BLaER1 treated with 17β-estradiol and CSF1 and Interleukin-3, amounts not matched to agents 10 nM and 100 nM (cell line): ENCODE results near the gene WASF2.

Source experiments
- H3K27ac ChIP-seq, 11 experiments: shearing (Covaris generic); formaldehyde crosslinking; 2 replicates each; pipeline ENCODE4 v1.8.1; 2022
- H3K27me3 ChIP-seq, 11 experiments: shearing (Covaris generic); formaldehyde crosslinking; 2 replicates each; pipeline ENCODE4 v1.8.1; 2022
- H3K36me3 ChIP-seq, 11 experiments: shearing (Covaris generic); formaldehyde crosslinking; 2 replicates each; pipeline ENCODE4 v1.8.1; 2022
- H3K4me1 ChIP-seq, 10 experiments: shearing (Covaris generic); formaldehyde crosslinking; 2 replicates each; pipeline ENCODE4 v1.8.1; 2022
- H3K4me2 ChIP-seq, 11 experiments: shearing (Covaris generic); formaldehyde crosslinking; 2 replicates each; pipeline ENCODE4 v1.8.1; 2022
- H3K4me3 ChIP-seq, 10 experiments: shearing (Covaris generic); formaldehyde crosslinking; 2 replicates each; pipeline ENCODE4 v1.8.1; 2022
- H3K9ac ChIP-seq, 11 experiments: shearing (Covaris generic); formaldehyde crosslinking; 2 replicates each; pipeline ENCODE4 v1.8.1; 2022
- H3K9me3 ChIP-seq, 11 experiments: shearing (Covaris generic); formaldehyde crosslinking; replicated peaks in 1 of 11; 2 replicates each; pipeline ENCODE4 v1.8.1; 2022
- H4K20me1 ChIP-seq, 11 experiments: shearing (Covaris generic); formaldehyde crosslinking; 2 replicates each; pipeline ENCODE4 v1.8.1; 2022
- Cebpa-rat ChIP-seq, 11 experiments: shearing (Covaris generic); IDR thresholded peaks; 2 replicates each; pipeline ENCODE4 v1.8.1; 2022

Gene WASF2

DNA sequence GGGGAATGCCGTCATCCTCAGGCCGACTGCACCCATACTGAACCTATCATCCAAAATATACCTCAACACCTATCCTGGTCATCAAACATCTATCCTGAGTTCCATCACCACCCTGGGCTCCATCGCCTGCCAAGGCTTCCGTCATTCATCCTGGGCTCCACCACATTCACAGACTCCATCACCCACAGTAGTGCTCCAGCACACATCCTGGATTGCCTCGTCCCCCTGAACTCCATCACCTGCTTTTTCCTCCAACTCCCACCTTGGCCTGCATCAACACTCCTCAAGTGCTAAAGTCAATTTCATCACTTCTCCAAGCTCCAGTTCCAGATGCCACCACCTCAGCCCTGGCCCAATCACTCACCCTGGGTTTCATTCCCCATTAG is 131.0 kb downstream of the WASF2 start:
- peaks cover 29 to 62% (median 50%) of the 10 kb centered on the region in 10 experiments for H3K4me1 ChIP-seq
- TF ChIP-seq Cebpa-rat (IDR thresholded peaks at IDR 0.05), result no peak
- H3K36me3 ChIP-seq, result peaks cover 0 to 53% (median 0%) of the 10 kb centered on the region in 11 experiments; a peak in 9 of 22 replicates
- no peak overlapping the region for H3K9ac ChIP-seq
- peak overlapping the region in 3 of 11 experiments; percentile 82 to 86 (median 83); a peak in 5 of 22 replicates for H3K4me2 ChIP-seq
- H3K27me3 ChIP-seq, result peaks cover 0 to 22% (median 16%) of the 10 kb centered on the region in 11 experiments; a peak in 15 of 22 replicates
- H3K27ac ChIP-seq, result no peak overlapping the region
- H3K9me3 ChIP-seq, result no peaks in the 10 kb centered on the region
- no peak overlapping the region for H3K4me3 ChIP-seq
- peaks cover 0 to 43% (median 0%) of the 10 kb centered on the region in 11 experiments; a peak in 3 of 22 replicates for H4K20me1 ChIP-seq

DNA sequence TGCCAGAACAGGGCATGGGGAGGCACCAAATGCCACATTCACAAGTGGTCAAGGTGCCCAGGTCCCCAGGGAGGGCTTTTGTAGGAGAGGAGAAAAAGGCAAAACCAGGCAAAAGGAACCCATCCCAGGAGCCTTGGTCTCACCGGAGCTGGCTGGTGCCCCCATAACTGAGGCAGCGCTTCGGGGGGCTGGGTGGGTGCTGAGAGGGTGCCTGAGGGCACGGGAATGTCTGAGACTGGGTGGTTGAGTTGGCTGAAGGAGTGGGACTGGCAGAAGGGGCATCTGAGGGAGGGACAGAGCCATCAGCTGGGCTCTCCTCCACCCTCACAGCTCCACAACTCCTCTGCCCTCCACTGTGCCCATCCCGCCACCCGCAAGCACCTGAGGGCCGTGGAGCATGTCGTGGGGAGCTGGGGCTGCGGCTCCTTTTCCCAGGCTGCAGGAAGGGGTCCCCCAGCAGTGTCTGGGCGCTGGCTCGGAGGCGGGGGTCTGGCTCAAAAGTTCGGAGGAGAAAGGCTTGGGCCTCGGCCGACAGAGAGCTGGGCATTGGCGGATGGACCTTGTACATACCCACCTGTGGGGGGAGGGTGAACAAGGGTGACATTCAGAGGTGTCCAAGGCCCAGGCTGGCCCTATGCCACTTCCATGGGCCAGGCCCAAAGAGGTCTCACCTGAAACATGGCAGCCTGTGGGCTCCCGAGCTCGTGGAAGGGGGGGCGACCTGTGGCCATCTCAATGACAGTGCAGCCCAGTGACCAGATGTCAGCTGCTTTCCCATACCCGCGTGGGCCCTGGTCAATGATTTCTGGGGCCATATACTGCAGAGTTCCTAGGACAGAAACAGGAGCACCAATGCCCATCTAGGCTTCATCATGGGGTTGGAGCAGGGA is 131.7 kb downstream of the WASF2 start:
- no peak overlapping the region for H3K9ac ChIP-seq
- peak overlapping the region; percentile 81 to 96 (median 90); a peak in 21 of 22 replicates for H3K4me2 ChIP-seq
- H4K20me1 ChIP-seq, result peaks cover 0 to 49% (median 0%) of the 10 kb centered on the region in 11 experiments; a peak in 4 of 22 replicates
- peaks cover 0 to 22% (median 16%) of the 10 kb centered on the region in 11 experiments; a peak in 15 of 22 replicates for H3K27me3 ChIP-seq
- TF ChIP-seq Cebpa-rat (IDR thresholded peaks at IDR 0.05), result no peak
- no peak overlapping the region for H3K4me3 ChIP-seq
- H3K4me1 ChIP-seq, result peaks cover 29 to 56% (median 44%) of the 10 kb centered on the region in 10 experiments
- no peak overlapping the region for H3K27ac ChIP-seq
- H3K9me3 ChIP-seq, result no peaks in the 10 kb centered on the region
- peaks cover 0 to 52% (median 6%) of the 10 kb centered on the region in 11 experiments; a peak in 12 of 22 replicates for H3K36me3 ChIP-seq

DNA sequence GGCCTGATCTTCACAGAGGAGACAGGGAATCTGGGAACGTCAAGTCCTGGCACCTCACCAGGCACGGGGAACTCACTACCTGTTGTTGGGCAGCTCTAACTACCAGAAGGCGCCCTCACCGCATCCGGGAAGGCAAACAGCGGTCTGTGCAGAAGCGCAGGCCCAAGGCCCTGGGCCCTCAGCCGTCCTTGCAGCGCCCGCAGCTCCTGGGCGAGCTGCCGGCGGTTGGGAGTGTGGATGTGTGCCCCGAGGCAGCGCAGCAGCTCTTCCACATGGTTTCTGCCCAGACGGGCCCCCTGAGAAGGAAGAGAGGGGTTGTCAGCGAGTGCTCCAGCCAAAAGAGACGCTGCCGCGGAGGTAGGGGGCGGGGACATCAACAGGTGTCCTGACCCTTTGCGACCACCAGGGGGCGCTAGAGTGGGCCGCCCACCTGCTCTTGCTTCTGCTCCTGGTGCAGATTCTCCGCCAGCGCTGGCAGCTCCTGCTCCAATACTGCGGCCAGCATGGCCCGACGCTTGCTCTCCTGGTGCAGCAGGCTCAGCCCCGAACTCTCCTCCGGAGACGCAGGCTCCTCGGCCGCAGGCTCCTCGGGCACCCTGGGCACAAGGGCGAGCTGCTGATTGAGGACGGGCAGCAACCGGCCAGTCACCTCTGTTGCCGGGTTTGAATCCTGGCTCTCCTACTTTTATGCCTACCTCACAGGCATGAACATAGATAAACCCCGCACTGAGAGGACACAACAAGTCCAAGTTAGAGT is 132.5 kb downstream of the WASF2 start:
- Histone ChIP-seq H3K4me1 (peaks cover 29 to 52% (median 41%) of the 10 kb centered on the region in 10 experiments), H4K20me1 (peaks cover 0 to 52% (median 0%) of the 10 kb centered on the region in 11 experiments; a peak in 4 of 22 replicates), H3K36me3 (peaks cover 0 to 47% (median 9%) of the 10 kb centered on the region in 11 experiments; a peak in 13 of 22 replicates), H3K4me2 (peak overlapping the region; percentile 81 to 96 (median 90)), H3K27me3 (peaks cover 0 to 22% (median 16%) of the 10 kb centered on the region in 11 experiments; a peak in 15 of 22 replicates), H3K4me3 (peak overlapping the region in 8 of 10 experiments; percentile 25 to 48 (median 40); a peak in 8 of 20 replicates), H3K9ac (peak overlapping the region in 10 of 11 experiments; percentile 33 to 66 (median 54); a peak in 15 of 22 replicates), H3K27ac (peak overlapping the region in 6 of 11 experiments; percentile 28 to 53 (median 34); a peak in 5 of 22 replicates), H3K9me3 (no peaks in the 10 kb centered on the region)
- TF ChIP-seq Cebpa-rat (IDR thresholded peaks at IDR 0.05), result no peak

DNA sequence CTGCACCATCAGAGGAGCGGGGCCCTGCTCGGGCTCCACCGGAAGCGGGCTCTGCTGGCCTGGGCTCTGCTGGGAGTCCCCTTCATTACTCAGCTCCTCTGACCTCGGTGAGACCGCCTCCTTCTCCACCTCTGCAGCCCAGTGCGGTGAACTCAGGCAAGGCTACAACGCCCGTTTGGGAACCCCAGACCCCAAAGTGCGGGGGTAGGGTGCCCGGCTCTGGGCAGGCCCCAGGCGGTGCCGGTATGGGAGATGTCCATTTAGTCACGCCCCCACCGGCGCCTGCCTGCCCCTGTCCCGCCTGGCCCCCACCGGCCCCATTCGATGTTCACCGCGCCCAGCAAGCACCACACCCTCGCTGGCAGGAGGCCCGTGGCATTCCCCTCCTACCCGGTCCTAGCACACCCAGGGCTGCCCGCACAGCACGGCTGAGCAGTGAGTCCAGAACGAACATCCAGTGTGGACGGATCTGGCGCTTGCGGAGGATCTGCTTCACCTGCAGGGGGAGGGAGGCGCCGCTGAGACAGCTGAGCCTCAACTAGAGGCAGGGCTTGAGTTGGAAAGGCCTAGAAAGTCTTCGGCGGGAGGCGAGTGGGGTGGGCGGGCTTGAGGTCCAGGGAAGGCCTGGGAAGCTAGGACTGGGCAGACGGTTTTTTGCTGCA is 133.2 kb downstream of the WASF2 start:
- H3K9me3 ChIP-seq, result no peaks in the 10 kb centered on the region
- peak overlapping the region in 4 of 11 experiments; percentile 0 to 29 (median 6); a peak in 2 of 22 replicates for H3K27ac ChIP-seq
- peaks cover 0 to 52% (median 0%) of the 10 kb centered on the region in 11 experiments; a peak in 4 of 22 replicates for H4K20me1 ChIP-seq
- peaks cover 0 to 40% (median 11%) of the 10 kb centered on the region in 11 experiments; a peak in 13 of 22 replicates for H3K36me3 ChIP-seq
- H3K4me2 ChIP-seq, result peak overlapping the region; percentile 81 to 96 (median 90)
- H3K27me3 ChIP-seq, result peaks cover 0 to 22% (median 16%) of the 10 kb centered on the region in 11 experiments; a peak in 15 of 22 replicates
- TF ChIP-seq Cebpa-rat (IDR thresholded peaks at IDR 0.05), result no peak
- peaks cover 29 to 52% (median 41%) of the 10 kb centered on the region in 10 experiments for H3K4me1 ChIP-seq
- H3K4me3 ChIP-seq, result peak overlapping the region in 2 of 10 experiments; percentile 34 to 43; a peak in 3 of 20 replicates
- H3K9ac ChIP-seq, result peak overlapping the region in 8 of 11 experiments; percentile 33 to 66 (median 61); a peak in 12 of 22 replicates

DNA sequence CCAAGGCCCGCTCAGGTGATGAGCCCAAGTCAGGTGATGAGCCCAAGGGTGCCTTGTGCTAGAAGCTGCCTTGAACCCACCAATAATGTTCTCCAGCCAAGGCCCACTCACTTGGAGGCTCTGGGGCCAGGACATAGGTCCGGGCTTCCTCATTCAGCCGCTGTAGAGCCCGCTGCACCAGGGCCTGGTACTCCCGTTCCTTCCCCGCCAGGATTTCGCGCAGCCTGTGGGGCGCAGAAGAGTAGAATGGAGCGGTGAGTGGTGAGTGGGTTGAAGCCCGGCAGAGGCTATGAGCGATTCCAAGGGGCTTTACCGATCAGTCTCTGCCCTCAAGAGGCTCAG is 133.7 kb downstream of the WASF2 start:
- TF ChIP-seq Cebpa-rat (IDR thresholded peaks at IDR 0.05), result no peak
- H3K27me3 ChIP-seq, result peaks cover 0 to 22% (median 16%) of the 10 kb centered on the region in 11 experiments; a peak in 15 of 22 replicates
- H3K9ac ChIP-seq, result peak overlapping the region in 5 of 11 experiments; percentile 31 to 66 (median 64); a peak in 4 of 22 replicates
- 0 out of 22 replicates have a peak overlapping the region, but pooled peaks of 3 of the 11 experiments have one; percentile 0 to 9 (median 4) for H3K27ac ChIP-seq
- peak overlapping the region; percentile 81 to 96 (median 90) for H3K4me2 ChIP-seq
- H3K9me3 ChIP-seq, result no peaks in the 10 kb centered on the region
- 0 out of 20 replicates have a peak overlapping the region, but pooled peaks of 2 of the 10 experiments have one; percentile 31 to 43 for H3K4me3 ChIP-seq
- H3K4me1 ChIP-seq, result peaks cover 29 to 49% (median 41%) of the 10 kb centered on the region in 10 experiments
- H4K20me1 ChIP-seq, result peaks cover 0 to 48% (median 0%) of the 10 kb centered on the region in 11 experiments; a peak in 4 of 22 replicates
- H3K36me3 ChIP-seq, result peaks cover 3 to 45% (median 15%) of the 10 kb centered on the region in 11 experiments; a peak in 16 of 22 replicates

DNA sequence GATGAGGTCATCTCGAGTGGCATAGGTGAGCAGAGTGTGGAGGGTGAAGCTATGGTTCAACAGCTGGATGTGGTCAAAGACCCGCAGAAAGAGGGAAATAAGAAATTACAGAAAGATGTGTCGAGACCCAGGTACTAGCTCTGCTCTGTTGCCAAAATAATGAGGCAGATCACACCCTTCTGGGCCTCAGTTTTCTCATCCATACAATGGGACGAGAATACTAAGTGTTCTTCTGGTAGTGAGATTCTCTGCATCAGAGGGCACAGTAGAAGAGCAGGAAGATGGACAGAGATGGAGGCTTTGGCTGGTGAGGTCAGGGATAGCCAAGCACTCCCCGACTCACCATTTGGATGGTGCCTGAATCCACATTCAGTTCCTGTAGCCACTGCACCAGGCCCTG is 134.3 kb downstream of the WASF2 start:
- Histone ChIP-seq H4K20me1 (peaks cover 0 to 42% (median 0%) of the 10 kb centered on the region in 11 experiments; a peak in 4 of 22 replicates), H3K27ac (no peak overlapping the region), H3K4me1 (peaks cover 26 to 44% (median 36%) of the 10 kb centered on the region in 10 experiments), H3K36me3 (peaks cover 9 to 51% (median 20%) of the 10 kb centered on the region in 11 experiments; a peak in 19 of 22 replicates), H3K4me3 (no peak overlapping the region), H3K9me3 (no peaks in the 10 kb centered on the region), H3K4me2 (peak overlapping the region in 8 of 11 experiments; percentile 86 to 96 (median 90); a peak in 9 of 22 replicates), H3K27me3 (peaks cover 0 to 18% (median 14%) of the 10 kb centered on the region in 11 experiments; a peak in 15 of 22 replicates), H3K9ac (0 out of 22 replicates have a peak overlapping the region, but pooled peaks of 1 of the 11 experiments have one; percentile 15)
- TF ChIP-seq Cebpa-rat (IDR thresholded peaks at IDR 0.05), result no peak
